Stimulated activated CD4-positive, alpha-beta T cell treated with anti-CD3 and anti-CD28 coated beads, Interleukin-4, amount 100 ng/mL, for 24 hours (primary cell): ENCODE results near the gene KCNG1.
"Not testable (repeated sequence)": the region's sequence is repeated elsewhere in the genome, so short reads cannot be mapped to it uniquely, and the experiment has no call there.

Experiments
- DNase-seq: peaks from one replicate; pipeline ENCODE4 v3.0.0-alpha.2; 2020

The KCNG1 gene, protein sequence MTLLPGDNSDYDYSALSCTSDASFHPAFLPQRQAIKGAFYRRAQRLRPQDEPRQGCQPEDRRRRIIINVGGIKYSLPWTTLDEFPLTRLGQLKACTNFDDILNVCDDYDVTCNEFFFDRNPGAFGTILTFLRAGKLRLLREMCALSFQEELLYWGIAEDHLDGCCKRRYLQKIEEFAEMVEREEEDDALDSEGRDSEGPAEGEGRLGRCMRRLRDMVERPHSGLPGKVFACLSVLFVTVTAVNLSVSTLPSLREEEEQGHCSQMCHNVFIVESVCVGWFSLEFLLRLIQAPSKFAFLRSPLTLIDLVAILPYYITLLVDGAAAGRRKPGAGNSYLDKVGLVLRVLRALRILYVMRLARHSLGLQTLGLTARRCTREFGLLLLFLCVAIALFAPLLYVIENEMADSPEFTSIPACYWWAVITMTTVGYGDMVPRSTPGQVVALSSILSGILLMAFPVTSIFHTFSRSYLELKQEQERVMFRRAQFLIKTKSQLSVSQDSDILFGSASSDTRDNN

DNA sequence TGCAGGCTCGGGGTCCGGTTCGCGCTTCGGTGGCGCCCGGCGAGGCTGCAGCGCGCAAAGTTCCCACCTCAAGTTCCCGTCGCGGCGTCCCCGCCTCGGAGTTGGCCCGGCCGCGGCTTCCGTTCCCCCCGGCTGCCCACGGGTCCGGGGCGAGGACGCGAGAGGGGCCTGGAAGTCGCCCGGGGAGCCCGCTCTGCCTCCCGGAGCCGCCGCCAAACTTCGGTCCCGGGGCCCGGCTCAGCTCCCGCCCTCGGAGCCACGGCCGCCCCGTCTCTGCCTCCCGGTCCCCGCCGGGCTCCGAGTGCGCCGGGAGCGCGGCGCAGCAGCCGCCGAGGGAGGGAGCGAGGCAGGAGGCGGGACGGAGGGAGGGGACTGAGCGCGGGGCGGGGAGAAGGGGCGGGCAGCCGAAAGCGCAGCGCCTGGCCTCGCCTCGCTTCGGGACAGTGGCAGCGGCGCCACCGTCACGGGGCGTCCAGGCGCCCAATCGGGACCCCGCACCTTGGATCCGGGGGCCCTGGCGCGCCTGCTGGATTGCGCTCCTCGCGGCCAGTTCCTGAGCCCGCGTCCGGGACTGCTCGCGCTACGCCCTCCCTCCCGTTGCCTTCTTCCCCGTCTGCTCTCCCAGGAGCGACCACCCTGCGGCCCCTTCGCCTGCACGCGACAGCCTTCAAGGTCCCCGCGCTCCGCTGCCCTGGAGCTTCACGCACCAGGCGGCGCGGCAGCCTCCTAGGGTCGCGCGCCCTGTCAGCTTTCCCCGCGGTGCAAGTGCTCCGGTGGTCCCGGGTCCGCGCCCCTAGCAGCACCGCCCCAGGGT lies at the start of gene KCNG1:
KCNG1 (minus strand) TSS at position 305 of the 814 bp plus-strand sequence. CDS start 12,769 bp downstream, outside the sequence.
- peak; percentile 54 for DNase-seq

DNA sequence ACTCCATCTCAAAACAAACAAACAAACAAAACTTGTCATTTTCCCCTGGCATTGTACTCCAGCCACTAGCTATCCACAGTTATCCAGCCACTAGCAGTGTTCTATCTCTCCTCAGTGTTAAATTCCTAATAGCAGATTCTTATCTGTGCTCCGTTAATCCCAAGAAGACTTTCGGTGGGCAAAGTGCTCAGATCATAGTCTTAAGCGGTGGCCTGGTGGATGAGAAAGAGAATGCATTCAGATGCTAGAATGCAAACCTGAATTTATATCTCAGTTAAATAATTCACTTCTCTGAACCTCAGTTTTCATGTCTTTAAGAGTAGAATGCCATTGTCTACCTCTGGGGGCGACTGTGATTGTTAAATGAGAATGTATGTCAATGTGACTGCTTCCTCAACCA lies 47.7 kb upstream of the KCNG1 start:
- DNase-seq = no peak

DNA sequence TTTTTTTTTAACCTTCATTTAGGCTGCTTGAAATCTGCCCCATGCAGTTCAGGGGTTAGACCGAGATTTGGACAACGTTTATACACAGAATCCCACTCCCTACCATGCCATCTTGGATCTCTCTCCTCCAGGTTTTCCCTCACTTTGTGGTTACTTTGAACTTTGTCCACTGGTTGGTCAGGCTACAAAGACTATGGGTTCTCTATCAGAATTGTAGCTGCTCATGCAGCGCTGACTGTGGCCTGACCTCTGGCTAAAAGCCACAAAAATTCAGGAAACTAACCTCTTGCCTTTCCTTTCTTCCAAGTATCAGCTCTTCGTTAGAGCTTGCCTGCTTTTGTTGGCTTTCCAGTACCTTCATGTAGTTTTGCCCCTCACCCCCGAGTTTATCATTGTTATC lies 44.9 kb upstream of the KCNG1 start:
- DNase-seq = no peak

DNA sequence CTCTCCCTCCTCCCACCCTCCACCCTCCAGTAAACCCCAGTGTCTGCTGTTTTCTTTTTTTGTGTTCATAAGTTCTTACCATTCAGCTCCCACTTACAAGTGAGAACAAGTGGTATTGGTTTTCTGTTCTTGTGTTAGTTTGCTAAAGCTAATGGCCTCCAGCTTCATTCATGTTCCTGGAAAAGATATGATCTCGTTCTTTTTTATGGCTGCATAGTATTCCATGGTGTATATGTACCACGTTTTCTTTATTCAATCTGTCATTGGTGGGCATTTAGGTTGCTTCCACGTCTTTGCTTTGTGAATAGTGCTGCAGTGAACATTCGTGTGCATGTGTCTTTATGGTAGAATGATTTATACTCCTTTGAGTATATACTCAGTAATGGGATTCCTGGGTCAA lies 42.7 kb upstream of the KCNG1 start:
- DNase-seq = no peak

DNA sequence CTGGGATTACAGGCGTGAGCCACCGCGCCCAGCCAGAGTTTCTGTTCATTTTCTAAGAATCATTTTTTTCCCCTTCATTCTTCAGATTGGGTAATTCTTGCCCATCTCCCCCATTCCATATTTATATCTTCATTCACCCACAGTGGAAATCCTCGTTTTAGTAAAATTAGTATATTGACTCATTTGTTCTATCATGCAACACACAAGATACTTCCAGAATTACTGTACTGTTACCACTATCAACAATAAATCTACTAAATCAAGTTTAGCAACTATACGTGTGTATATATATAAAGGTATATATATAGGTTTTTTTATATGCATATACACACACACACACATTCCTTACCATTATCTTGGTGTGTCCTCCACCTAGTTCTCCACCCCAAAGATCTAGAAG lies 41.2 kb upstream of the KCNG1 start:
- no peak for DNase-seq

DNA sequence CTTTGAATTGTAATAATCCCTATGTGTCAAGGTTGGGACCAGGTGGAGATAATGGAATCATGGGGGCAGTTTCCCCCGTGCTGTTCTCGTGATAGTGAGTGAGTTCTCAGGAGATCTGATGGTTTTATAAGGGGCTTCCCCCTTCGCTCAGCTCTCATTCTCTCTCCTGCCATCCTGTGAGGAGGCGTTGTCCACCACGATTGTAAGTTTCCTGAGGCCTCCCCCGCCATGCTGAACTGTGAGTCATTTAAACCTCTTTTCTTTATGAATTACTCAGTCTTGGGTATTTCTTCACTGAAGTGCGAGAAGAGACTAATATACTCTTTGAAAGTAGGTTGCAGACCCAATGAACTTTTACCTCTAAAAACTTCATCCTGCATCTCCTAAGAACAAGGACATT lies 39.2 kb upstream of the KCNG1 start:
- peak; percentile 69 for DNase-seq

DNA sequence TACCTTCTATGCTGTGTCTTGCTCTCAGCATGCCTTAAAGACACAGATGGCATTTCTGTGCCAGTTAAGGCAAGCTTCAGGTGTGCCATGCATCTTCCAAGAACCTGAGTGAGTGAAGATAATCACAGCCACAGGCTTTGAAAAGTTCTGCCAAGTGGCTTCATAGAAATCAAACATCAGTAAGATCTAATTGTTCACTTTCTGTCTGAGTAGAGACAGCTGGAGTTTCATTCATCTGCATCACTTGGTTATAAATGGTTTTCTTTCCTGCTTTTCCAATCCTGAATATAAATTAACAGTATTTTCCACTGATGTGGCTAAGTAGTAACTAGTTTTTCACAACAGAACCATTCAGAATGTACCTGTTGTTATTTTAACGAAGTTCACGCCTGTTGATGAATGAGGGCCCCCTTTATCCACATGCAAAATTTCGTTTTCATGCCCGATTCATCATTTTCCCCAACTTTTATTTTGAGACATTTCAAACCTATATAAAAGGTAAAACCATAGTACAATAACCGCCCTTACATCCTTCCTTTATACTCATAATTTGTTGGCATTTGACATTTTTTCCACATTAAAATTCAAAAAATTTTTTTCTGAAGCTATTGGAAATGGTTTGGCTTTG lies 38.6 kb upstream of the KCNG1 start:
- DNase-seq = no peak

DNA sequence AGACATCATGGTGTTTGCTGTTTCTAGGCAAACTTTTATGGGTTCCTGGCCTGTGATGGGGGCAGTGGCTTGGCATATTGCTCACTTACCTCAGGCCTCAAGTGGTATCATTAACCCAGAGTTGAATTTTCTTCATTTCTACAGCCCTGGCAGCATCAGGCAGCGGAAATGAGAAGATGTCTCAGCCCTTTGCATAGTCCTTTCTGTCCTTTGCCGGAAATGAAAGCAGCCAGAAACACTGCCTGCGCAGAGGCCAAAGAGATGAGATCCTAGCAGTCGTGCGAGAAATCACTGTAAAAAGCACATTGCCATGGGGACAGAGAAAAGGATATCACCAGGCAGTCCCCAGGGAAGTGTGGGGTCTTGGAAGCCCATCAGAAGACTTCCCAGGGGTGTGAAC lies 37.4 kb upstream of the KCNG1 start:
- DNase-seq = no peak

DNA sequence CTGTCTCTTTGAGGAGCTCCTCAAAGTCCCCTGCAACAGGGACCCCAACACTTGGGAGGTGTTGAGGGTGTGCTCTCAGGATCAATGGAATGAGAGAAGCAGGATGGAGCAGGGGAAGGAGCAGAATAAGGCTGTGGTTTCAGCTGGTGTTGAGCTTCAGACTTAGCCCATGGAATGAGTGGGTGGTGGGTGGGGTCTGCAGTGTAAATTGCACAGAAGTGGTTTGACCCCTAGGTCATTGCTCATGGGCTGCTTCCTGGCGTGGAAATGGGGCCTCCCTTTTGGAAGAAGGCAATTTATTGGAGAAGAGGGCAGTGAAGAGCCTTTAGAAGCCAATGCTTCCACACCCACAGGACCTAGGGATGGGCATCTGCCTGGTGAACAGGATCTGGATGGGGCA lies 37.0 kb upstream of the KCNG1 start:
- DNase-seq = no peak

DNA sequence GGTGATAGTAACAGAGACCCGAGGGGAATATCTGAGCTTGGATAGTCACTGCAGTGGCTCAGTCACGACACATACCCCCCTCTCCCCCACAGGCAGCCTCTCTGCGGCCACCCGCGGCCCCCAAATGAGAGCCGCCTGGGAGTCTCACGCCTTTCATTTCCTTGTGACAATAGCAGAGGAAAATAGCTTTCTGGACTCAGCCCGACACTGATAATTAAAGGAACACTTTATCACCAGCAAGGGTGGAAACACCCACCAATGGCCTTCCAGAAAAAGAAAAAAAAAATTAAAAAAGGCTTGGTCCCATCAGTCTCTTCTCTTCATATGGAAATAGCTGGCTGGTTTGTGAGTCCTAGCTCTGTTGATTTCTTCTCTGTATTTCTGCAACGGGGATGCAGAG lies 35.1 kb upstream of the KCNG1 start:
- DNase-seq = no peak

DNA sequence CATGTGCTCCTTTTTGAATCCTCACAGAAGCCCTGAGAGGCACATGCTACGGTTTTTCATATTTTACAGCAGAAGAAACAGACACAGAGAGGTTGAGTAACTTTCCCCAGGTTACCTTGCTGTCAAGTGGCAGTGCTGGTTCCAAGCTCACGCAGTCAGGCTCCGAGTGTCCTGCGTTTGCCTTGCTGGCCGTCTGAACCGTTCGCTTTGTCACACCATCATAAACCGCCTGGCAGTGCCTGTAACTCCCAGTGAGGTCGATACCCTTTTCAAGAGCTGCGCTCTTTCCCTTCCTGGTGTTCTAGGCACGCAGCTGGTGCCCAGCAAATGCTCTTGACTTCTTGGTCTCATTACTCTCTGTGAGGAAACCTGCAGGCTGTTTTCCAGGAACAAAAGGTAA lies 31.3 kb upstream of the KCNG1 start:
- DNase-seq = no peak

DNA sequence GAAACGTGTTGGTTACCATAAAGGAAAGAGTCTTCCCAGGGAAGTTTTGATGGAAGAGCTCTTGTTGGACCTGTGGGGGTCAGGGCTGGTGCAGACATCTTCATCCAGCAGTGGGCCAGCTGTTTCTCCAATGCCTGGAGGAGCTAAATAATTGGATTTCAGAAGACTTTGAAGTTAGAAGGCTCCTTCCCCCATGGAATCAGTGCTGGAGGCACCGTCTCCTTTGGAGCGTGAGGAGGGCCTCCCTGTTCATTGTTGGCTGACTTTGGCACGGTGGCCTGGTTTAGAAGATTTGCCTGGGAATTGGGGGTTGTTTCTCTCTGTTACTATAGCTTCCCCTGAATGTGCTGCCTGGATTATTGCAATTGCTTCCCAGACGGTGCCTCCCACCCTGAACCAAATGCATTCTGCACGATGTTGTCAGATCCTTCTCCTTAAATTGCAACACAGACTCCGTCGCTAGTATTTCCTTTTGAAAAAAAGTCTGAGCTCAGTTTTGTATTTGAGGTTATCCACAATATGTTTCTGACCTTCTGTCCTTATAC lies 27.7 kb upstream of the KCNG1 start:
- no peak for DNase-seq

DNA sequence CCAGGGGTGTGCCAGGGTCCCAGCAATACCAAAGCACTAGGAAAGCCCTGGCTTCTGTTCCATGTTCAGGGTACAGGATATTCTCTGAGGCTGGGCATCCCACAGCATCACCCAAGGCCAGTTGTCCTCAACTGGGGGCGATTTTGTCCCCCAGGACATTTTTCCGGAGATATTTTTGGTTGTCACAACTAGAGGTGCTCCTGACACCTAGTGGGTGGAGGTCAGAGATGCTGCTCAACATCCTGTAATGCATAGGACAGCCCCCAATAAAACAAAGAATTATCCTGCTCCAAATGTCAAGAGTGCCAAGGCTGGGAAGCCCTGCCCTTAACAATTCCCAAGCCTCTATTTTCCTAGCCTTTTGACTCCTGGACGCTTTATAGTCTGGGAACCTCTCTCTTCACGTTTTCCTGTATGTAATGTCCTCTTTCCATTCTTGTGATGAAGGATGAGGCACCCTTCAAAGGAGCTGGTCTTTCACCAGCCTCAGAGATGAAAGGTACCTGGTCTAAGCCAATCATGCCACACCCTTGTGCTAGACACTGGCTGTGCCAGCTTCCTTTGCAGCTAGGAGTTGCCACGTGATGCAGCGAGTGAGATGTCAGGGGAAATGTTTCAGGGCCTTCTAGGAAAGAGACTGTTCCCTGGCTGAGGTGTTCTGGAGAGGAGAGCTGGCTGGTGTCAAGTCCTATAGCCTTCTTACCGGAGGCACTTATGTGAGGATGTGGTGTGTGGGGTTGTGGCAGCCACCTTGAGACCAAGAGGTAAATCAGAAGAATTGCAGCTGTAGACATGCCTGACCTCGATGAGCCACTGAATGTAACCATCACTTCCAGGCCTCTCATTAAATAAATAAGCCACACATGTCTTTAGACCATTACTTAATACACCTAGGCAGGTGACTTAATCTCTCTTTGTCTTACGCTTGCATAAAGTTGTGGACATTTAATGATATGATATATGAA lies 23.4 kb upstream of the KCNG1 start:
- DNase-seq = no peak

DNA sequence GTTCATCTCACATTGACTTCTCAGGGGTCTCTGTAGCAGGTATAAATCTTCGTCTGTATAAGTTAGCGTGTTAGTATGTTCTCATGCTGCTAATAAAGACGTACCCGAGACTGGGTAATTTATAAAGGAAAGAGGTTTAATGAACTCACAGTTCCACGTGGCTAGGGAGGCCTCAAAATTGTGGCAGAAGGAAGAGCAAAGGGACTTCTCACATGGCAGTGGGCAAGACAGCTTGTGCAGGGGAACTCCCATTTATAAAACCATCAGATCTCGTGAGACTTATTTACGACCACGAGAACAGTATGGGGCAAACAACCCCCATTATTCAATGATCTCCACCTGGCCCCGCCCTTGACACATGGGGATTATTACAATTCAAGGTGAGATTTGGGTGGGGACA lies 22.6 kb upstream of the KCNG1 start:
- DNase-seq = not testable (repeated sequence)

DNA sequence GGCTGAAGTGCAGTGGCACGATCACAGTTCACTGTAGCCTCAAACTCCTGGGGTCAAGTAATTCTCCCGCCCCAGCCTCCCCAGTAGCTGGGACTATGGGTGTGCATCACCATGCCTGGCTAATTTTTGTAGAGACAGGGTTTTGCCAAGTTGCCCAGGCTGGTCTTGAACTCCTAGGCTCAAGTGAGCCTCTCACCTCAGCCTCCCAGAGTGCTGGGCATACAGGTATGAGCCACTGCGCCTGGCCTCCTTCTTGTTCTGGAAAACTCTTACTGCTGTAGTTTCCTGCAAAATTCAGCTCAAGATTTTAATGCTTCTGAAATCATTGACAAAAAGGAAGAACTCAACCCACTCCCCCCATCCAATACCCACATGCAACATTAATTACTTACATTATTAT lies 21.9 kb upstream of the KCNG1 start:
- DNase-seq = no peak

DNA sequence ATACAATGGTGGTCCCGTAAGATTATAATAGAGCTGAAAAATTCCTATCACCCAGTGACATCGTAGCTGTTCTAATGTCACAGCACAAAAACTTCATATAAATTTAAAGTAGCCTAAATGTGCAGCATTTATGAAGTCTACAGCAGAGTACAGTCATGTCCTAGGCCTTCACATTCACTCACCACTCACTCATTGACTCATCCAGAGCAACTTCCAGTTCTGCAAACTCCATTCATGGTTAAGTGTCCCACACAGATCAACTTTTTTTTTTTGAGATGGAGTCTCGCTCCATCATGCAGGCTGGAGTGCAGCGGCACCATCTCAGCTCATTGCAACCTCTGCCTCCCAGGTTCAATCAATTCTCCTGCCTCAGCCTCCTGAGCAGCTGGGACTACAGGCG lies 20.9 kb upstream of the KCNG1 start:
- no peak for DNase-seq

DNA sequence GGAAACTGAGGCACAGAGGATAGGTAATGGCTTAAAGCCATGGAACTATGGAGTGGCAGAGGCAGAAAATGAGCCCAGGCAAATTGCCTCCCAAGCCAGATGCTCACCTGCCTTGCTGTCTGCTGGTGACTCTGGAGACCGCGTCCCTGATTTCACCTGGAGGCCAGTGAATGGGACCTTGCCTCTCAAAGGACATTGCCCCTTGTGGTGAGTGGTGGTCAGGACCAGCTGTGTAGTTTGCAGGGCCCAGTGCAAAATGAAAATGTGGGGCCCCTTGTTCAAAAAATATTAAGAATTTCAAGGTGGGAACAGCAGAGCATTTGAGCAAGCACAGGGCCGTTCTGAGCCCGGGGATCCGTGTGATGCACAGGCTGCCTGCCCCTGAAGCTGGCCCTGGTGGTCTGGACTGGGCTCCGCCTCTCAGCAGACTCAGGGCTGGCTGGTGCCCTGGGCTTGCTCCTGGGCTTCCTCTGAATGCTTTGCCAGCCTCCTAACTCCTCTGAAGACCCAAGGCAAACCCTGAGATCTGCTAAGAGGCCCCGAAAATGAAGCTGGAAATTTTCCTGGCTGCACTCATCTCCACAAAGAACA lies 19.8 kb upstream of the KCNG1 start:
- DNase-seq = no peak

DNA sequence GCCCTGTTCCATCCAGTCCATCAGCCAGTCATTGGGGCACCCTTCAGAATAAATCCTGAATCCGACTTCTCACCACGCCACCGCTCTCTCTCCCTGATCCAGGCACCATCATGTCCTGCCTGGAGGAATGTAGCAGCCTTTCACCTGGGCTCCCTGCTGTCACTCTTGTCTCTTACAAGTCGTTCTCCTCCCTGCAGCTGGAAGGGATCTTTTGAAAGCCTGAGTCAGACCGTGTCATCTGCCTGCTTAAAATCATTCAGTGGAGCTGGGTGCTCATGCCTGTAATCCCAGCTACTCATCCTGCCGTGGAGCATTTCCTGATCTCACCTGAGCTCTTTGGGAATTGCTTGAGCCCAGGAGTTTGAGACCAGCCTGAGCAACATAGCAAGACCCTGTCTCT lies 19.2 kb upstream of the KCNG1 start:
- DNase-seq = no peak

DNA sequence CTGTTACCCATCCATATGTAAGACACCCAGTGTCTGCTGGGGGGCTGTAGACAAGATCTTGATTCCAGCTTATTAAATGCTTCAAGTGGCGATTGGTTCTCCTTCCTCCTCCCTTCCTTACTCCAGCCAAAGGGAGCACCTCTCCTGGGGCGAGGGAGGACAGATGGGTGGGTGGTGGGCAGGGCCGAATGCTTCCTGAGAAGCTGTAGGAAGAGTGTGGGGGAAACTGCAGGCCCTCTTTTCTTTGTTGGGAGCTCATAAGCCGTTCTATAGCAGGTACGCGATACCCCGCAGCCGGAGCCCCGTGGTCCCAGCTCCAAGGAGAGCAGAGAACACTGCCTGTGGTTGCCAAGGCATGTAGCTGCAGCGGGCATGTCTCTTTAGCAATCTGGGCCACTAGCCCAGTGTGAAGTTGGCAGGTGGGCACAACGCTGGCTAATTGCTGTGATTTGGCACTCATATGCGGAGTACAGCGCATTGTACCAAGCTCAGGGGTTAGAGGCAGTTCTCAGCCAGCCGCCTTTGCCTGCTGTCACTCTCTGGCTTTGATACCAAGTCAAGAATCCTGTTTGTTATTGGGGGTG lies 14.7 kb upstream of the KCNG1 start:
- no peak for DNase-seq

DNA sequence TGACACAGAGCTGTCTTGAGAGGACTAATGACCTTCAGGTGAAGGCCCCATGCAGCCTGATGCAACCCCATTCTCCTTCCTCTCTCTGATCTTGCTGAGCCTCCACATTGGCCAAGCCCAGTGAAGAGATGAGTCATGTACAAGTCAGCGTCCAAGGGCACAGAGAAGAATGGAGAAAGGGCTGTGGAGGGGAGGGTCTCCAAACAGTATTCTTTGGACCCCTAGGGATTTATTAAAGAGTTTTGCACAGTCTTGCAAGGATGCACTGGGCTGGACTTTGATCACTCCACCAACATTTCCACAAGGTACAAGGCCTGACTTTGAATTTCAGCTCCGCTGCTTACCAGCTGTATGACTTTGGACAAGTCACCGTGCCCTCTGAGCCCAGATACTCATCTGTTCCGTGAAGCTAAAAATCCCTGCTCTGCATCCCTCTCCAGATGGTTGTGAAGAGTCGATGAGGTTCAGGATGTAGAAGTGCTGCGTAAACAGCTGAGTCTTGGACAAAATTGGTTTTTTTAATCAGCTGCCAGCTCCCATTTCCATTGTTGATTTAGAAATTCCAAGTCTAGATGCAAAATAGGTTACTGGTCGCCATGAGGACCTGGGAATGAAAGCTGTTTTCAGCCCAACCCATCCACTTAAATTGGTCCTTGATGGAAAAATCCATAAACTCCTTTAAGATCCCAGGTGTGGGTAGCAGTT lies 14.1 kb upstream of the KCNG1 start:
- no peak for DNase-seq

DNA sequence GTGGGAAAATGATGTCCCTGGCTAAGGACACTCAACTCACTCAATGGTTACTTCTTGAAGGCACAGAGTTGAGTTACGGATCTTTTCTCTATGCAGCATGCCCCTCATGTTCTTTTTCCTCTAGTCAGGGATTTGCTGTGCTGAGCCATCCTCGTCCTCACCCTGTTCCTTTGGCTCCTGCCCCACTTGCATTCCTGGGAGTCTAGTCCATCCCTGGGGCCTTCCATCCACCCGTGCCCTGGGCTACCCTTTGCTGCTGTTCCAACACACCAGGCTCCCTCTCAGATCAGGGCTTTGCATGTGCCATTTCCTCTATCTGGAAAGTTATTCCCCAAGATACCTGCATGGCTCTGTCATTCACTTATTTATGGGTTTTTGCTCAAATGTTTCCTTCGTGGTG lies 13.3 kb upstream of the KCNG1 start:
- no peak for DNase-seq
